GM12891 (cell line): ENCODE measurements around the gene DCUN1D3.

Source experiments
- PAX5 ChIP-seq: IDR thresholded peaks from 2 replicates; pipeline ENCODE4 v1.6.1; 2011; ENCODE audit warnings: low read length, moderate library complexity, mild to moderate bottlenecking; ENCODE audit not compliant: insufficient read depth, severe bottlenecking
- POLR2A ChIP-seq: IDR thresholded peaks from 2 replicates; pipeline ENCODE4 v1.6.1; 2011; ENCODE audit warnings: low read depth, low read length, control low read depth
- POLR2AphosphoS5 ChIP-seq: IDR thresholded peaks from 2 replicates; pipeline ENCODE4 v1.6.1; 2011; ENCODE audit warnings: low read depth, low read length, control low read depth
- POU2F2 ChIP-seq: IDR thresholded peaks from 2 replicates; pipeline ENCODE4 v1.6.1; 2011; ENCODE audit warnings: low read depth, mild to moderate bottlenecking, control low read depth, low read length, moderate library complexity
- TAF1 ChIP-seq: IDR thresholded peaks from 2 replicates; pipeline ENCODE4 v1.6.1; 2011; ENCODE audit warnings: low read depth, low read length, control low read depth

DNA sequence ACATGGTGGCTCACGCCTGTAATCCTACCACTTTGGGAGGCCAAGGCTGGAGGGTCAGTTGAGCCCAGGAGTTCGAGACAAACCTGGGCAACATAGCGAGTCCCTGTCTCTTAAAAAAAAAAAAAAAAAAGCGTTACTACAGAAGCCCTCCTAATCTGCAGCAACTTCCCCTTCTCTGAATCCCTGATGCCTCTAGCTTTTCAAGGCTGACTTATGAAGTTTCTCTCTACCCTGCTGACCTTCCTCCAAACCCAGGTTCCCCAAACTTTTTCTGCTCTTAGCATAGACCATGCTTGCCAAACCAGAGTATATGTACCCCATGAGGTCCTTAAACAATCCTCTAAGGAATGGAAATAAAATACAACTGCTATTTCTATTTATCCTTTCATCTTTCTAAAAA is 16.8 kb upstream of the DCUN1D3 start:
- no peak for TF ChIP-seq PAX5
- TF ChIP-seq POLR2A: no peak
- no peak for TF ChIP-seq TAF1
- TF ChIP-seq POU2F2: no peak
- TF ChIP-seq POLR2AphosphoS5: no peak
